NB4 (cell line): ENCODE results near the gene CBX5.

Experiments
- MYC ChIP-seq: IDR thresholded peaks from 2 replicates; pipeline ENCODE4 v1.6.1; 2011; ENCODE audit warnings: low read depth, low read length
- POLR2A ChIP-seq: IDR thresholded peaks from 2 replicates; pipeline ENCODE4 v1.6.1; 2011; ENCODE audit warnings: mild to moderate bottlenecking; ENCODE audit not compliant: insufficient read length; ENCODE audit errors: extremely low read depth
- TF ChIP-seq, protein P1 (sequence below): IDR thresholded peaks from one replicate; pipeline ENCODE4 v1.5.1; 2012; ENCODE audit warnings: low read depth, low read length
- TF ChIP-seq, protein P2 (sequence below): IDR thresholded peaks from 2 replicates; pipeline ENCODE4 v1.6.1; 2011; ENCODE audit warnings: low read depth, low read length

DNA sequence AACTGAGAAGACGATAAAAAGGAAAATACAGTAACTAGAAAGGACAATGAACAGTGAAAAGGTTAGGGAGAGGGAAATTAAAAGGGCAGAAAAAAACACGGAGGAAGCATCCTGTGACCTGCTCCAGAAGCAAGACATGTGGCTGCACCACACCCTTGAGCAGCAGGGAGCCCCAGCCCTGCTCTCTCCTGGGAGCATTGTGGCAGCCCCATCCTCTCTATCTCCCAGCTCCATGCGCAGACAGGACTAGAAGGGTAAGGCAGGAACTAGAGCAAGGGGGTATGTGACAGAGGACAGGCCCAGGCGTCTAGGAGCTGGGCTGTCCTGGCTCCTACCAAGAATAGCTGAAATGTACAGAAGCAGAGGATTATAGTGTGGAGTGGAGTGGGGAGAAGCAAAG lies 52.5 kb downstream of the CBX5 start:
- TF ChIP-seq POLR2A (no peak), MYC (no peak)
- TF ChIP-seq, protein P1, sequence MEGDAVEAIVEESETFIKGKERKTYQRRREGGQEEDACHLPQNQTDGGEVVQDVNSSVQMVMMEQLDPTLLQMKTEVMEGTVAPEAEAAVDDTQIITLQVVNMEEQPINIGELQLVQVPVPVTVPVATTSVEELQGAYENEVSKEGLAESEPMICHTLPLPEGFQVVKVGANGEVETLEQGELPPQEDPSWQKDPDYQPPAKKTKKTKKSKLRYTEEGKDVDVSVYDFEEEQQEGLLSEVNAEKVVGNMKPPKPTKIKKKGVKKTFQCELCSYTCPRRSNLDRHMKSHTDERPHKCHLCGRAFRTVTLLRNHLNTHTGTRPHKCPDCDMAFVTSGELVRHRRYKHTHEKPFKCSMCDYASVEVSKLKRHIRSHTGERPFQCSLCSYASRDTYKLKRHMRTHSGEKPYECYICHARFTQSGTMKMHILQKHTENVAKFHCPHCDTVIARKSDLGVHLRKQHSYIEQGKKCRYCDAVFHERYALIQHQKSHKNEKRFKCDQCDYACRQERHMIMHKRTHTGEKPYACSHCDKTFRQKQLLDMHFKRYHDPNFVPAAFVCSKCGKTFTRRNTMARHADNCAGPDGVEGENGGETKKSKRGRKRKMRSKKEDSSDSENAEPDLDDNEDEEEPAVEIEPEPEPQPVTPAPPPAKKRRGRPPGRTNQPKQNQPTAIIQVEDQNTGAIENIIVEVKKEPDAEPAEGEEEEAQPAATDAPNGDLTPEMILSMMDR = no peak
- TF ChIP-seq, protein P2, sequence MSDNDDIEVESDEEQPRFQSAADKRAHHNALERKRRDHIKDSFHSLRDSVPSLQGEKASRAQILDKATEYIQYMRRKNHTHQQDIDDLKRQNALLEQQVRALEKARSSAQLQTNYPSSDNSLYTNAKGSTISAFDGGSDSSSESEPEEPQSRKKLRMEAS = no peak
